Mucosa of descending colon (tissue), 3 donors: Measurements from ENCODE around the gene FBXL20. TPM values are rescaled to one million over a fixed set of nuclear protein-coding genes. Genes with fewer than 3 reads are reported as not detected.

ENCODE experiments used
- ATAC-seq: fragments of 200-7000 bp; cut with Tn5 transposase; one replicate; pipeline ENCODE4 v1.9.1; 2020; ENCODE audit warnings: mild to moderate bottlenecking, moderate library complexity
- DNase-seq, 3 donors: peaks; one replicate each; pipeline ENCODE4 v3.0.0-alpha.2; 2020
- H3K36me3 ChIP-seq: fragments of 200-600 bp; one replicate; pipeline ENCODE4 v1.8.0; 2021; ENCODE audit warnings: low read depth, mild to moderate bottlenecking
- H3K4me1 ChIP-seq: fragments of 200-600 bp; one replicate; pipeline ENCODE4 v1.8.0; 2021; ENCODE audit warnings: low read depth, mild to moderate bottlenecking
- H3K4me3 ChIP-seq: fragments of 200-600 bp; one replicate; pipeline ENCODE4 v1.8.0; 2021; ENCODE audit warnings: mild to moderate bottlenecking
- H3K9me3 ChIP-seq: fragments of 200-600 bp; one replicate; pipeline ENCODE4 v1.8.0; 2021; ENCODE audit warnings: mild to moderate bottlenecking
- CTCF ChIP-seq: fragments of 200-600 bp; IDR thresholded peaks from one replicate; pipeline ENCODE4 v1.8.0; 2022; ENCODE audit warnings: antibody characterized with exemption, mild to moderate bottlenecking
- intact Hi-C, 2 donors: fragments of 100-400 bp; cut with DNase I in 1 of 2; cut with micrococcal nuclease in 1 of 2; formaldehyde crosslinking; loops; one replicate each; pipeline versions ENCODE4 v1.11.0 to v1.11.1; 2022; cut with DNase I, micrococcal nuclease
- total RNA-seq, 3 donors: library from RNA; stranded (reverse); fragmentation: NEBNext Ultra II Directional in 2 of 3; extraction: Animal tissue kit (Norgen Biotek cat#: 25700) in 2 of 3; gene quantifications; one replicate each; pipeline versions ENCODE4 v1.2.1 to v1.2.4, GENCODE V29; 2021 to 2023
- donor health status: DM: no; HTN: no; CAD: no; lungs with moderate emphysema.
- donor health status: DM: no; HTN: no; CAD: no.
- donor health status: DM: no; HTN: yes; CAD: no.

FBXL20 gene
- total RNA-seq, 3 donors from 2014 or later, result 16.6 to 29.2 (median 28.9) TPM

GRCh38 chr17:39365872-39366271, 35.6 kb downstream of the FBXL20 start:
- TF ChIP-seq CTCF, result no peak
- no peak for DNase-seq
- H3K36me3 ChIP-seq, result no peaks in the 10 kb centered on the region
- no peak for ATAC-seq
- no peak overlapping the region for H3K4me3 ChIP-seq
- no peaks in the 10 kb centered on the region for H3K9me3 ChIP-seq
- intact Hi-C loops, result no loop called here
- H3K4me1 ChIP-seq, result no peaks in the 10 kb centered on the region

- H3K4me1 ChIP-seq, result no peaks in the 10 kb centered on the region
These were observed 36.2 kb downstream of the FBXL20 start for GRCh38 chr17:39365242-39365641.

GRCh38 chr17:39364236-39365025, 37.0 kb downstream of the FBXL20 start:
- intact Hi-C loops, result no loop called here
- Histone ChIP-seq H3K4me1 (no peaks in the 10 kb centered on the region), H3K36me3 (no peaks in the 10 kb centered on the region), H3K9me3 (no peaks in the 10 kb centered on the region), H3K4me3 (no peak overlapping the region)
- DNase-seq, result no peak
- ATAC-seq, result no peak
- no peak for TF ChIP-seq CTCF

More at GRCh38 chr17:39365242-39365641, 36.2 kb downstream of the FBXL20 start:
- DNase-seq (no peak), ATAC-seq (no peak)
- Histone ChIP-seq H3K4me3 (no peak overlapping the region), H3K9me3 (no peaks in the 10 kb centered on the region), H3K36me3 (no peaks in the 10 kb centered on the region)
- intact Hi-C loops, result no loop called here
- no peak for TF ChIP-seq CTCF

GRCh38 chr17:39361064-39361463, 40.4 kb downstream of the FBXL20 start:
- Histone ChIP-seq H3K36me3 (no peaks in the 10 kb centered on the region), H3K4me1 (peaks cover 8% of the 10 kb centered on the region), H3K9me3 (no peaks in the 10 kb centered on the region), H3K4me3 (no peak overlapping the region)
- no peak for ATAC-seq
- TF ChIP-seq CTCF, result no peak
- no peak for DNase-seq
- intact Hi-C loops, result no loop called here

GRCh38 chr17:39360537-39360936, 40.9 kb downstream of the FBXL20 start:
- no peak overlapping the region for H3K4me3 ChIP-seq
- intact Hi-C loops, result no loop called here
- no peaks in the 10 kb centered on the region for H3K9me3 ChIP-seq
- H3K36me3 ChIP-seq, result no peaks in the 10 kb centered on the region
- ATAC-seq, result no peak
- no peak for TF ChIP-seq CTCF
- peaks cover 8% of the 10 kb centered on the region for H3K4me1 ChIP-seq
- no peak for DNase-seq
